ENCODE measurements around the gene UBTF. TPM values are rescaled to one million over a fixed set of nuclear protein-coding genes. Genes with fewer than 3 reads are reported as not detected.

Gene UBTF
- polyA plus RNA-seq, 3 donors, result 6.0 to 13.1 (median 12.5) TPM

GRCh38 chr17:44214896-44215295, 4.6 kb downstream of the UBTF start:
- H3K27ac Mint-ChIP-seq, result no peak overlapping the region
- H3K36me3 ChIP-seq (replicated peaks in 1 of 2; ENCODE audit: control insufficient read depth in 1 of 2, insufficient read depth in 2 of 2, low read length in 2 of 2), result peaks cover 38 to 56% of the 10 kb centered on the region in 2 donors

DNA sequence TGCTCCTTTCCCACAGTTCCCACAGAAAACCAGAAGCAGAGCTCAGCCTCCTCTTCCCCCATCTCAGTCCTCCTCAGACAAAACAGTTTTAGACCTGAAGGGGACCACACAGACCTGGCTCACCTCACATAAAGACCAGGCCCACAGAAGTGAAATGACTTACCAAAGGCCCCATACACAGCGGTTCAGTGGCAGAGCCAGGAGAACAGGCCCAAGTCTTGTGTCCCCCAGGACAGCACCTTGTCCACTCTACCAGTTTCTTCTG, 5.3 kb downstream of the UBTF start:
- H3K9me3 ChIP-seq (replicated peaks in 1 of 2; ENCODE audit: control insufficient read depth in 1 of 2, insufficient read depth in 1 of 2, low read length in 2 of 2), result no peaks in the 10 kb centered on the region
- Mint-ChIP-seq H3K36me3 (peaks cover 58 to 71% of the 10 kb centered on the region in 2 donors), H3K9me3 (peaks cover 0 to 2% (median 0%) of the 10 kb centered on the region in 7 donors), H3K27me3 (ENCODE audit: low read depth in 3 of 3) (peaks cover 0 to 2% (median 0%) of the 10 kb centered on the region in 3 donors), H3K27ac (peak overlapping the region in 2 of 7 donors; percentile 38 to 44), H3K4me3 (no peak overlapping the region), H3K4me1 (peaks cover 54% of the 10 kb centered on the region)
- peaks cover 45 to 64% of the 10 kb centered on the region in 2 donors for H3K36me3 ChIP-seq (replicated peaks in 1 of 2; ENCODE audit: control insufficient read depth in 1 of 2, insufficient read depth in 2 of 2, low read length in 2 of 2)
- no peak overlapping the region for H3K4me2 ChIP-seq (replicated peaks; ENCODE audit: extremely low read depth, low read length, poor library complexity, severe bottlenecking)
- TF ChIP-seq CTCF (IDR thresholded peaks at IDR 0.05), result no peak
- peaks cover 37 to 54% of the 10 kb centered on the region in 2 donors for H3K4me1 ChIP-seq (ENCODE audit: control insufficient read depth in 1 of 2, insufficient read depth in 2 of 2, low read length in 2 of 2)
- no peak overlapping the region for H3K4me3 ChIP-seq (replicated peaks in 1 of 3; ENCODE audit: low read depth in 2 of 3, low read length in 3 of 3)
- no peaks in the 10 kb centered on the region for H3K27me3 ChIP-seq (ENCODE audit: control insufficient read depth in 2 of 2, insufficient read depth in 2 of 2, low read length in 2 of 2)
- no peak overlapping the region for H3K9ac ChIP-seq (ENCODE audit: insufficient read depth, low read length, poor library complexity, severe bottlenecking)
- DNase-seq, result no peak
- H4K20me1 ChIP-seq (ENCODE audit: insufficient read depth, low read length), result peaks cover 76% of the 10 kb centered on the region
- WGBS (ENCODE audit: insufficient coverage), result no CpG with 5 or more reads among the region's 1 CpG
- peak overlapping the region in 1 of 2 donors; percentile 40 for H3K27ac ChIP-seq (ENCODE audit: low read depth in 1 of 2, low read length in 2 of 2)
- H3K79me2 ChIP-seq (ENCODE audit: insufficient read depth, low read length), result peaks cover 40% of the 10 kb centered on the region
- intact Hi-C loops (cut with micrococcal nuclease), result no loop called here
- H2AFZ ChIP-seq (ENCODE audit: insufficient read depth, low read depth, low read length, poor library complexity, severe bottlenecking), result no peak overlapping the region

More at GRCh38 chr17:44214896-44215295, 4.6 kb downstream of the UBTF start:
- Mint-ChIP-seq H3K4me1 (peaks cover 50% of the 10 kb centered on the region), H3K27me3 (ENCODE audit: low read depth in 3 of 3) (peaks cover 0 to 2% (median 0%) of the 10 kb centered on the region in 3 donors), H3K4me3 (no peak overlapping the region), H3K36me3 (peaks cover 52 to 64% of the 10 kb centered on the region in 2 donors), H3K9me3 (peaks cover 0 to 2% (median 0%) of the 10 kb centered on the region in 7 donors)
- Histone ChIP-seq H4K20me1 (ENCODE audit: insufficient read depth, low read length) (peaks cover 69% of the 10 kb centered on the region), H2AFZ (ENCODE audit: insufficient read depth, low read depth, low read length, poor library complexity, severe bottlenecking) (no peak overlapping the region), H3K27ac (ENCODE audit: low read depth in 1 of 2, low read length in 2 of 2) (no peak overlapping the region), H3K27me3 (ENCODE audit: control insufficient read depth in 2 of 2, insufficient read depth in 2 of 2, low read length in 2 of 2) (no peaks in the 10 kb centered on the region), H3K9me3 (replicated peaks in 1 of 2; ENCODE audit: control insufficient read depth in 1 of 2, insufficient read depth in 1 of 2, low read length in 2 of 2) (no peaks in the 10 kb centered on the region), H3K4me2 (replicated peaks; ENCODE audit: extremely low read depth, low read length, poor library complexity, severe bottlenecking) (no peak overlapping the region), H3K4me3 (replicated peaks in 1 of 3; ENCODE audit: low read depth in 2 of 3, low read length in 3 of 3) (no peak overlapping the region), H3K79me2 (ENCODE audit: insufficient read depth, low read length) (peaks cover 43% of the 10 kb centered on the region), H3K4me1 (ENCODE audit: control insufficient read depth in 1 of 2, insufficient read depth in 2 of 2, low read length in 2 of 2) (peaks cover 34 to 51% of the 10 kb centered on the region in 2 donors), H3K9ac (ENCODE audit: insufficient read depth, low read length, poor library complexity, severe bottlenecking) (no peak overlapping the region)
- WGBS (ENCODE audit: insufficient coverage), result 100% methylated on average over 3 of the region's 6 CpGs
- DNase-seq, result no peak
- intact Hi-C loops (cut with micrococcal nuclease), result loop anchor here in 1 of 2 donors (5.0 kb wide), 1 partner anchor 62 kb away; no protein-coding TSS in a partner anchor
- no peak for TF ChIP-seq CTCF (IDR thresholded peaks at IDR 0.05)
